Suppressor macrophage (primary cell): ENCODE measurements around the gene APOL6.
"Not testable (repeated sequence)": the region's sequence is repeated elsewhere in the genome, so short reads cannot be mapped to it uniquely, and the experiment has no call there.

ENCODE experiments used
- DNase-seq, 4 experiments: peaks; one replicate each; pipeline ENCODE4 v3.0.0-alpha.2; 2020 to 2022

Gene APOL6

GRCh38 chr22:35638001-35638400 lies 10.2 kb upstream of the APOL6 start:
- DNase-seq, result no peak

- DNase-seq, result no peak
Measured at GRCh38 chr22:35638410-35638809, 9.8 kb upstream of the APOL6 start.

DNA sequence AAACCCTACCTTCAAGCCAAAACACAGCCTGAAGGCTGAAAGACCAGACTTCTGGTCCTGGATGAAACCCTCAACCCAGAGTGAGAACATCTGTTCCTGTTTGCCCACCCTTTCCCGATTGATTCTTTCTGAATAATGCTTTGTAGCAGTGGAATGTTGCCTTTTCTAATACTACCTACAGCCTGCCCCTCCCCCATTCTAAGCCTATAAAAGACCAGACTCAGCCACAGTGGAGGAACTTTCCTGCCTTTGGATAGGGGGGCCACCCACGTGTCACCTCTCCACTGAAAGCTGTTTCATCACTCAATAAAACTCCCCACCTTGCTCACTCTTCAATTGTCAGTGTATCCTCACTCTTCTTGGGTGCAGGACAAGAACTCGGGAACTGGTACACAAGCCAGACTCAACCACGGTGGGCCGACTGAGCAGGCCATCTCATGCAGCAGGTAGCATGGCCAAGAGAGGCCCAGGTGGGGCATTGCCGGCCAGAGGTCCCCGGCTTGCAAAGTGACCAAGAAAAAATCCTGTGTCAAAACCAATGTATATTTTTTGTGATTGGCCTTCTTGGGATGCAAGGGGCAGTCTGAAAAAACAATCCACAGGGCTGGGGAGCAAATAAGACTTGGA lies 6.6 kb upstream of the APOL6 start:
- no peak for DNase-seq

DNA sequence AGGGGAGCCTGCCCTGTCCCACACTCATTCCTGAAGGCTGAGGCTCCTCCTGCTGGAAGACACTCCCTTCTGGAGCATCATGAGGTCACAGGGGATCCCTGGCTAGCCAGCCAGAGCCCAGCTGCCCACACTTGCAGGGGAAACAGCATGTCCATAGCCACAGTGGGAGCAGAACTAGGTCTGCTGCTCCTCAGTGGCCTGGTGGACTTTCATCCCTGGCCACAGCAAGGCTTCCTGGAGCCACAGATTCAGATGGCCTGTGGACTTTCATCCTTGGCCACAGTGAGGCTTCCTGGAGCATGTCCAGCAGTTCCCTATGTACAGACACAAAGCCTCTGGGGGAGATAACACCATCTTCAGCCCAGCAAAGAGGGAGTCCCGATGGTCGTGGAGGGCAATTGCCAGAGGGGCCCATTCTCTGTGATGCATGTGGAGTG lies 5.9 kb upstream of the APOL6 start:
- DNase-seq, result no peak

DNA sequence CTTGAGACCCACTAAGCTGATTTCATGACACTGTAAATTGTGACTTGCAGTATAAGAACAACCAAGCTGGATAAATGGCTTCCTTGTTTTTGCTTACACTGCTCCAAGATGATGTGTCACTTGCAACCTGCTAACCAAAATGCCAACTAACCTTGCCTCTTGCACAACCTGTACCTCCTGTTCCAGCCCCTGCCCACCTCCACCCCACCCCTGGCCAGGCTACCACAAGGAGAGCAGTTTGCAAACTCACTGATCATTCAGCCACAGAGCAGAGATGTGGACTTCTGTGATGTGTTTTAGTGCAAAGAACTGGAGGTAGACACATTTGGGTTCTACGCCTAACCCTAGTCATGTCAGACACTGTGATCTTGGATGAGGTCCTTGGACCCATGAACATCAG lies 4.3 kb upstream of the APOL6 start:
- DNase-seq, result no peak

GRCh38 chr22:35645646-35646045 lies 2.6 kb upstream of the APOL6 start:
- no peak for DNase-seq

- DNase-seq, result no peak
Measured at GRCh38 chr22:35649026-35649553, 844 bp downstream of the APOL6 start.

DNA sequence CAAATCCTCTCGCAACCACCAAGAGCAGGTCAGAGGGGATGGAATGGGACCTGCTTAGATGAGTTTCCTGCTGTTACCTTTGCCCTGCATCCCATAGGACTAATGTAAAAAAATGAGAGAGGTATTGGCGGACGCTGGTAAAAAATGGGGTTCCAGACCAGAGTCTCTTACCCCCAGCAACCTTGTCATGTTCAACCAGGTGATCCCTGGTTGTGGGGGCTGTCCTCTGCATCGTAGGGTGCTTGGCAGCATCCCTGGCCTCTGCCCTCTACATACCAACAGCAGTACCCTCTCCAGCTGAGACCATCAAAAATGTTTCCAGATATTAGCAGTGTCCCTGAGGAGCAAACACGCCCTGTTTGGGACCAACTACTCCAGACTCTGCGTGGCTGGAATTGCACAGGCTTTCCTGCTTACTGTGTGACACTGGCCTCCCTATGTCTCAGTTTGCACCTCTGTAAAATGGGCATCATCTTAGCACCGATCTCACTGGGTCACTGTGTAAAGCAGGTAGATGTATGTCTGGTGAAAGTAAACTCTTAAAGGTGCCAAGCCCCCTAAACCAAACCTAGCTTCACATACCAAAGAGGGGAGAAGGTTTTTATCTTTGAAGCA lies 1.5 kb downstream of the APOL6 start:
- no peak for DNase-seq

- no peak for DNase-seq
Measured at GRCh38 chr22:35651085-35651484, 2.8 kb downstream of the APOL6 start.

- no peak for DNase-seq
Measured at GRCh38 chr22:35653824-35654223, 5.6 kb downstream of the APOL6 start.

DNA sequence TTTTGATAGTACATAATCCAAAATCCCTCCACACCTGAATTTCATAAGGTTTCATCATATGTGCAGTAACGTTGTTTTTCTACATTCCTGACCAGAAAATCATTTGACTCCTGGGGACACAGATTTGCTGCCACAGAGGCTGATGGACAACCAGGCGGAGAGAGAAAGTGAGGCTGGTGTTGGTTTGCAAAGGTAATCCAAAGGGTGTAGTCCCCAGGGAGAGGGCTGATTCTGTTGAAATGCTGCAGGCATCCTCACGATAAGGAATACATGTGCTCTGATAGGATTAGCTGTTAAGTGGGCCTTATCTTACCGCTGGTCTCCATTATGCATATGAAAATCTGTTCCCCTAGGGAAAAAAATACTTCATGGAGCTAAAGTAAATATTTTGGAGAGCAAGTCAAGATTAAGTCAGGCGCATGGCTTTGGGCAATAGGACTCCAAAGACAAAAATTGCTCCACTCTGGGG lies 8.1 kb downstream of the APOL6 start:
- DNase-seq, result no peak

DNA sequence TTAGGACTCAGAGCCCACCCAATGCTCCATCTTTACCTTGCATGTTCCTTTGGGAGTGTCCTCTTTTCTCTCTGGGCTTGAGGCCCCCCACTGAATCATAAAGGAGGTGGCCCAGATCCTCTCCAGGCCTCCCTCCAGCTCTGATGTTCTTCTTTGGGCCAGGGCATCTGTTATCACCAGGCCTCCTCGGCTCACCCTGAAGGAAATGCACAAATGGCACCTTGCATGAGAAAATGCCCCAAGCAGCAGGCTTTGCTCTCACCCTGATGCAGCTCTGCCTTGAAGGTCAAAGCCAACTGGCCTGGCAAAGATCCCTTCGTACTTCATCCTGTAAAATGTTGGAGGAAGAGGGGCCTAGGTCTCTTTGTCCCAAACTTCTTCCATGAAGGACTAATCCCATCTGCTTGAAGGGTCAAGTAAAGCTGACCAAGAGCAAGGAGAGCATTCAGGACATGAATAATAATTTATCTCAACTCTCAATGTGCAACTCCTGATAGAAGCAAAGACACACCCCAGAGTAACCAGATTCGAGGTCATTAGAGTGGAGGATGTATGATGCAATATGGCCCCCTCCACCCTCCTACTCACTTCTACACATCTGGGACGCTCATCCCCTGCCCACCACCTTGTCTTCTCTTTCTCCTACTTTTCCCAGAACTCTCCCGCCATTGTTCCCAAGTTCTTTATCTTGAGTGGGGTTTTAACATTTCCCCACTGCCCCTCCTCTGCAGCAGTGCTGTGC lies 9.5 kb downstream of the APOL6 start:
- DNase-seq, result no peak

DNA sequence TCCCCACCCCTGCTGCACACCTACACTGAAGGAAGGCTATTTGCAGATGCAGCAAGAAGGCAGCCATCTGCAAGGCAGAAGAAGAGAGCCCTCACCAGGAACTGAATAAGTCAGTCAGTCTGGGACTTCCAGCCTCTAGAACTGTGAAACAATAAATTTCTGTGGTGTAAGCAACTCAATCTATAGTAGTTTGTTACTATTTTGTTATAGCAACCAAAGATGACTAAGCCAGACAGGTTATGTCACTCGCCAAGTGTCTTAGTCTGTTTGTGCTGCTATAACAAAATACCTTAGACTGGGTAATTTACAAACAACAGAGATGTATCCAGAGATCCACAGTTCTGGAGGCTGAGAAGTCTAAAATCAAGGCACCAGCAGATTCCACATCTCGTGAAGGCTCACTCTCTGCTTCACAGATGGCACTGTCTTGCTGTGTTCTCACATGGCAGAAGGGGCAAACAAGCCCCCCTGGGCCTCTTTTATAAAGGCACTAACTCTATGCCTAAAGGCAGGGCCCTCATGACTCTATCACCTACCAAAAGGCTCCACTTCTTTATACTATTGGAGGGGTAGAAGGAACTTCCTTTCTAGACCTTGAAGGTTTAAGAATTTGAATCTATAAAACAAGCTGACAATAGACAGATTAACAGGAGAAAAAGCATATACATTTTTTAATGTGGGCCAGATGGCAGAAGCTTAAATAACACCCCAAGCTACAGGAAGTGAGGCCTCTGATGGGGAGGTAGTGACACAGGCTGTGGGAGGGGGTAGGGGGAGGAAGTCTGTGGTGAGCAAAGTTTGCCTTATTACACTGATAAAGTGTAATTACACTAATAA lies 12.3 kb downstream of the APOL6 start:
- DNase-seq, result peak in 3 of 4 experiments; percentile 40 to 49 (median 44)

GRCh38 chr22:35661464-35661863 lies 13.2 kb downstream of the APOL6 start:
- DNase-seq, result no peak

DNA sequence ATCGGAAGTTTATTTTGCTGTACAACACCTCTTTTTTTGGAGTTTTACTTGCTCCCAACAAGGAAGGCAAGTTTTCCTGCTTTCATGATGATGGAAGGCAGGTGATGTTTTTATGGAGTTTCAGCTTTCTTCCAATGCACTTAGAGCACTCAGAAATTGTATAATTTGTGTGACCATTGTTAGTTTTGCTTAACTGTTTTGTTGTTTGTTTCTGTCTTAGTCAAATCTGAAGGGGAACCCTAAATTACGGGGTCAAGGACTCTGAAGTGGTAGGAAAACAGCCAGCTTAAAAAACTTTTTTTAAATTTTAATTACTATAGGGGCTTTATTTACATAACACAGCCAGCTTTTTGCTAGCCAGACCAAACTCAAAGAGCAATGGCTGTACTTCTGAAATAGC lies 14.7 kb downstream of the APOL6 start:
- no peak for DNase-seq

GRCh38 chr22:35663371-35663770 lies 15.1 kb downstream of the APOL6 start:
- DNase-seq, result peak in 2 of 4 experiments; percentile 43 to 63

GRCh38 chr22:35664955-35665587 lies 16.8 kb downstream of the APOL6 start:
- no peak for DNase-seq

DNA sequence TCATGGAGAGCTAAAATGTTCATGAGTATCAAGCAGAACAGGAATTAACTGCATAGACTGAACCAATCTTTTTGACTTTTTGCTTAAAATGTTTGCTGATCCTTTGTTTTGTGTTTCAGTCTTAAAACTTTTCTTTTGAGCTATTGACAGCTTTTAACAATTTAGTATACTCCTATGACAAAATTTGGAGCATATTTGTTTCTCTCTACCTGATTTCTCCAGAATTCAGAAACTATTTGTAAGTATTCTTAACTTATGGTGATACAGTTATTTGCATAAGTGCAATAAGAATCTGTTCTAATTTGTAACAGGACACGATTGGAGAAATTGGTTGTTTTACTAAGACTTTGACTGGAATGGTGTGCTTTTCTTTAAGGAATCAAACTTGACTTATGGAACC lies 18.5 kb downstream of the APOL6 start:
- not testable (repeated sequence) for DNase-seq

DNA sequence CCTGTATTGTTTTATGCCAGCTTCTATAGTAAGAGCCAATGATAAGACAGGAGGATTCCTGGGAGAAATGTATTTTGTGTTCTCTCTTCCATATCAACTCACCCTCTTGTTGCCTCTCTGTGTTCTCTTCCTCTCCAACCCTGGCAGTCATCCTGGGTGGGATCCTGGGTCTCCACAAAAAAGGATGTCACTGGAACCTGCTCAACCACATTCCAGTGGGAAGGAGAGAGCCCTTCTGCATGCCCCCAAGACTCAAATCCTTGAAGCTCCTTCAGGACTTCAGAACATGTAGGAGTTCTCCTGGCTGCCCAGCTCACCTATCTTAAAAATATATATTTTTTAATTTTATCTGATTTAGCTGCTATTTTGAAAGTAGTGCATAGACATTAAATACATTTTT lies 26.1 kb downstream of the APOL6 start:
- DNase-seq, result no peak

DNA sequence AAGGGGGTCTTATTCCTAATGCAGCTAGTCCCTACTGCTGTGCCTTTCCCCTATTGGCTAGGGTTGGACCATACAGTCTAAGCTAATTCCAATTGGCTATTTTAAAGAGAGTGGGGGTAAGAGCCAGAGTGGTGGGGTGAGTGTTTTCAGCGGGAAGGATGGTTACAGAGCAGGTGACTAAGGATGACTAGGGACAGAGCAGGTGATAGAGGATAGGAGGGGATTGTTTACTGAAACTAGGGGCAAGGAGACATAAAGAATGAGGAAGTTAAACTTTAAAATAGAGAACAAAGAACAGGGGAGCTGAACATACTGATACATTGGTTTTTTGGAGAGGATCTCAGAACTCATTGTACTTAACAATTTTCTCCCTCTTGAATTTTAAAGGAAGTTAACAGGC lies 27.8 kb downstream of the APOL6 start:
- not testable (repeated sequence) for DNase-seq

GRCh38 chr22:35677460-35678187 lies 29.4 kb downstream of the APOL6 start:
- no peak for DNase-seq
